Activated CD4-positive, alpha-beta T cell treated with anti-CD3 and anti-CD28 coated beads, Interleukin-2, amount 10 ng/mL, durations not matched to agents 7 days and 5 days (primary cell): ENCODE measurements around the gene DUSP7. TPM values are rescaled to one million over a fixed set of nuclear protein-coding genes. Genes with fewer than 3 reads are reported as not detected.

ENCODE experiments used
- CTCF ChIA-PET: fragments of 350-600 bp; sonication (Branson Sonifier 250); formaldehyde crosslinking; loops from one replicate; lab custom pipeline; 2021; ENCODE audit warnings: antibody characterized with exemption; lab: Charles Lee
- POLR2A ChIA-PET: fragments of 350-600 bp; sonication (Branson Sonifier 250); formaldehyde crosslinking; loops from one replicate; lab custom pipeline; 2021; ENCODE audit warnings: antibody characterized with exemption; lab: Charles Lee
- DNase-seq: peaks from one replicate; pipeline ENCODE4 v3.0.0-alpha.2; 2020
- H3K27ac Mint-ChIP-seq: one replicate; pipeline ENCODE4 v1.8.0; 2021; ENCODE audit warnings: mild to moderate bottlenecking, moderate library complexity, mixed read lengths
- H3K27me3 Mint-ChIP-seq: one replicate; pipeline ENCODE4 v1.8.0; 2021; ENCODE audit warnings: mixed read lengths
- H3K36me3 Mint-ChIP-seq: one replicate; pipeline ENCODE4 v1.8.0; 2021; ENCODE audit warnings: low read depth, mixed read lengths
- H3K4me1 Mint-ChIP-seq: one replicate; pipeline ENCODE4 v1.8.0; 2021; ENCODE audit warnings: mixed read lengths
- H3K4me3 Mint-ChIP-seq: one replicate; pipeline ENCODE4 v1.8.0; 2021; ENCODE audit warnings: mild to moderate bottlenecking, moderate library complexity, mixed read lengths
- H3K9me3 Mint-ChIP-seq: one replicate; pipeline ENCODE4 v1.8.0; 2021; ENCODE audit warnings: mixed read lengths
- total RNA-seq, 2 experiments: library from RNA; stranded (reverse); gene quantifications; one replicate each; pipeline ENCODE4 v1.2.3, GENCODE V29; 2021

The DUSP7 gene
- total RNA-seq, 2 experiments from 2014 or later = 38.3 to 42.0 TPM

DNA sequence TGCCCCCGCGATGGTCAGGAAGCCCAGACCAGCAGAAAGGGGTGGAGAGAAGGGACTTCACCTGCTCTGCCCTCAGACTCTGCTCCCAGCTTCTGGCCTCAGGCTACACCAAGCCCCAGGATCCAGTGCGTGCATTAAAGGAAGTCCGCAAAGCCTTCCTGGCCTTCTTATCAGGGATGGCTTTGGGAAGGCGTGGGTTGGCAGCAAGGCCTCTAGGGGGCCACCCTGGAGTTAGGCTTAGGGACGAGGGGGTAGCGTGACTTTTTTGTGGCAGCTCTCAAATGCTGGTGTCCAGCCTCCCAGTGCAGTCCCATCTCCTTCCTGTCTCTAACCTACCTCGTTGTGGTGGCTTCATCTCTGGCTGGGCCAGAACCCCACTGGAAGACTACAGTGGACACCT lies 41.8 kb downstream of the DUSP7 start:
- no peaks in the 10 kb centered on the region for H3K36me3 Mint-ChIP-seq
- ChIA-PET CTCF (interaction anchor here (0.8 to 2.1 kb wide), 3 partner anchors 32 to 107 kb away, joined by 3 to 6 read pairs (median 3); no protein-coding TSS in a partner anchor), POLR2A (no interaction called here)
- peaks cover 3% of the 10 kb centered on the region for H3K27me3 Mint-ChIP-seq
- H3K4me1 Mint-ChIP-seq = no peaks in the 10 kb centered on the region
- DNase-seq = no peak
- no peak overlapping the region for H3K4me3 Mint-ChIP-seq
- no peaks in the 10 kb centered on the region for H3K9me3 Mint-ChIP-seq
- H3K27ac Mint-ChIP-seq = no peak overlapping the region

DNA sequence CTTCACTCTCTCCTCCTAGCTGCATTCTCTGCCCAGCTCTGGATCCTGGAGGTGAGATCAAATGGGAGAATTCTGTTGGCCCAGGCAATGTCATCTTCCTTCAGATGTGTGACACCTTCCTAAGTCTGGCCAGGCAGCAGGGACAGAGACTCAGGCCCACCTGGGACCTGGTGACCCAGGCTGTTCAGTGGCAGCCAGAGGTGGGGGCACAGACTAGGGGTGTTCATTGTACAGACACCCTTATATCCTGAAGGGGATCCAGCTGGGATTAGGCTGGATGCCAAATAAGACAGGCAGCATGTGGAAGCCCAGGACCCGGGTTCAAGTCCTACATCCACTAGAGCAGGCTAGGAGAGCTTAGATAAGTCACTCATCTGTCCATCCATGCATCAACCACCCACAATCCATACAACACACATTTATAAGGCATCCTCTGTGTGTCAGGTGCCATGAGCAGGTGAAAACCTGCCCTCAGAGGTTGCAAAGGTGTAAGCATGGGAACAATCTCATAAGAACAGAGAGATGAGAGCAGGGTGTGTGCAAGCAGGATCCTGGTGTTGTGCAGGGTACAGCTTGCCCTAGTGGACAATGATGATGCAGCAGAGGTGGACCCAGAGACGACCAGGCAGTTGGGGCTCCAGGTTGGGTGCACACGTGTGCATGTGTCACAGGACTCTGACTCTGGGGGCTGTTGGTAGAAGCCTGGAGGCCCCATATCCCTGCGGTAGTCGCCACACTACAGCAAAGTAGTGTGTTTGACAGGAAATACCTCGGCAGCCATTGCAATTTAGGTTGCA lies 42.4 kb downstream of the DUSP7 start:
- ChIA-PET CTCF (interaction anchor here (0.8 to 2.4 kb wide), 6 partner anchors 12 to 108 kb away, joined by 3 to 6 read pairs (median 3); no protein-coding TSS in a partner anchor), POLR2A (no interaction called here)
- peaks cover 3% of the 10 kb centered on the region for H3K27me3 Mint-ChIP-seq
- no peaks in the 10 kb centered on the region for H3K9me3 Mint-ChIP-seq
- no peak overlapping the region for H3K4me3 Mint-ChIP-seq
- no peak for DNase-seq
- H3K36me3 Mint-ChIP-seq = no peaks in the 10 kb centered on the region
- H3K27ac Mint-ChIP-seq = no peak overlapping the region
- H3K4me1 Mint-ChIP-seq = no peaks in the 10 kb centered on the region

DNA sequence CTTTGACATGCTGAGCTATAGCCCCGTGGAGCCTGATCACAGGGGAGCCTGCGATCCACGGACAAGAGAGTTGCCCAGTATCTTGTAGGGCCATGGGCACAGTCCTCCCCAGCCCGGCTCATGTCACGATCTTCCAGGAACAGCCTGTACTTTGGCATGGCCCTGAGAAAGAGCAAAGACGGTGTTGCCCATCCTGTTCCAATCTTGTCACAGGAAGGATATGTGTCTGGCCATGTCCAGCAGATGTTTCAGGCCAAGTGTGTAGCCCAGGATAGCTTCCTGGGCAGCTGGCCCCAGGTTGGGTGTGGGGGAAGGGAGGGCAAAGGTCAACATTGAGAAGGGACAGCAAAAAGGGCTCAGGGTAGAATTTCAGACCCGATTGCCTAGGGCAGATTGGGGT lies 43.7 kb downstream of the DUSP7 start:
- Mint-ChIP-seq H3K36me3 (no peaks in the 10 kb centered on the region), H3K9me3 (no peaks in the 10 kb centered on the region), H3K27me3 (peaks cover 3% of the 10 kb centered on the region), H3K4me1 (no peaks in the 10 kb centered on the region), H3K27ac (no peak overlapping the region), H3K4me3 (no peak overlapping the region)
- CTCF ChIA-PET = interaction anchor here (0.6 to 2.4 kb wide), 5 partner anchors 11 to 93 kb away, joined by 3 to 6 read pairs (median 3); partner anchors contain the start of gene DUSP7
- DNase-seq = no peak
- POLR2A ChIA-PET = no interaction called here

DNA sequence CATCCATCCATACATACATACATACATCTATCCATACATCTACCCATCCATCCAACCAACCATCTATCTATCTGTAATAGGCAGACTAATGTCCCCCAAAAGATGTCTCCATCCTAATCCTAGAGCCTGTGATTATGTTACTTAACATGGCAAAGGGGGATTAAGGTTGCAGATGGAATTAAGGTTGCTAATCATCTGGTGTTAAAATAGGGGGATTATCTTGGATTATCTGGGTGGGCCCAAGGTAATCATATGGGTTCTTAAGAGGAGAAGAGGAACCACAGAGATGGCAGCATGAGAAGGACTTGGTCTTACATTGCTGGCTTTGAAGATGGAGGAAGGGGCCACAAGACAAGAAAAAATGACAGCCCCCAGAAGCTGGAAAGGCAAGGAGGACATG lies 45.9 kb downstream of the DUSP7 start:
- ChIA-PET POLR2A (no interaction called here), CTCF (no interaction called here)
- H3K4me3 Mint-ChIP-seq = no peak overlapping the region
- peaks cover 9% of the 10 kb centered on the region for H3K4me1 Mint-ChIP-seq
- H3K36me3 Mint-ChIP-seq = no peaks in the 10 kb centered on the region
- peaks cover 3% of the 10 kb centered on the region for H3K27me3 Mint-ChIP-seq
- H3K27ac Mint-ChIP-seq = no peak overlapping the region
- DNase-seq = no peak
- H3K9me3 Mint-ChIP-seq = no peaks in the 10 kb centered on the region

DNA sequence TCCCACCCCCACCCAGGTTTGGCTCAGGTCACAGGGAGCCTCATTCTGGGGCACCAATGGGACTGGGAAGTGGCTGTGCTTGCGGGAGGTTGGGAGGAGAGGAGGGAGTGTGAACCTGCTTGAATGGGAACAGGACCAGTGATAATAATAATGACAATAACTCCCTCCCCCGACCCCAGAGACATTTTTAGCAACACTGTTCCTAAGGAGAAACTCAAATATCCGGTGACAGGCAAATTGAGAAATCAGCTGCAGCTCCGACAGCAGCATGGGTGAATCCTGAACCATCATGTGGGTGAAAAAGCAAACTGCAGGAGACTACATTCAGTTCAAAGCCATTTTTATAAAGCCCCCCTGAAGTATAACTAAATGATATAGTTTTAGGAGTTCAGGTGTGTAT lies 49.1 kb downstream of the DUSP7 start:
- peaks cover 11% of the 10 kb centered on the region for H3K4me1 Mint-ChIP-seq
- H3K4me3 Mint-ChIP-seq = no peak overlapping the region
- POLR2A ChIA-PET = no interaction called here
- H3K9me3 Mint-ChIP-seq = no peaks in the 10 kb centered on the region
- peaks cover 3% of the 10 kb centered on the region for H3K27me3 Mint-ChIP-seq
- CTCF ChIA-PET = interaction anchor here (0.6 kb wide), 2 partner anchors 272 to 424 kb away, joined by 3 to 4 read pairs; no protein-coding TSS in a partner anchor
- H3K36me3 Mint-ChIP-seq = no peaks in the 10 kb centered on the region
- no peak for DNase-seq
- H3K27ac Mint-ChIP-seq = no peak overlapping the region

DNA sequence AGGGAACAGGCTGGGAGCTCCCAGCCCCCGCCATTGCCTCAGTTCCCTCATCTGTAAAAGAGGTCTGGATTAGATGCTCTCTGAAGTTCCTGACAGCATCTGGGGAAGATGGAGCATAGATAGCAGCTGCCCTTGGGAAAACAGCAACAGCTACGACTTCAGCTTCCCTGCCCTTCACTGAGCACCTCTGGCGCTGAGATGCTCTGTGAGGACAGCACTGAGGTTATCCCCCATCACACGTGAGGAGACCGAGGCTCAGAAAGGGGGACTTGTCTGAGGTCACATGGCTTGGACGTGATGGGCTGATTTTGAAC lies 49.6 kb downstream of the DUSP7 start:
- peaks cover 14% of the 10 kb centered on the region for H3K4me1 Mint-ChIP-seq
- H3K36me3 Mint-ChIP-seq = no peaks in the 10 kb centered on the region
- CTCF ChIA-PET = no interaction called here
- no peak overlapping the region for H3K27ac Mint-ChIP-seq
- H3K9me3 Mint-ChIP-seq = no peaks in the 10 kb centered on the region
- H3K27me3 Mint-ChIP-seq = peaks cover 3% of the 10 kb centered on the region
- DNase-seq = no peak
- POLR2A ChIA-PET = no interaction called here
- no peak overlapping the region for H3K4me3 Mint-ChIP-seq

DNA sequence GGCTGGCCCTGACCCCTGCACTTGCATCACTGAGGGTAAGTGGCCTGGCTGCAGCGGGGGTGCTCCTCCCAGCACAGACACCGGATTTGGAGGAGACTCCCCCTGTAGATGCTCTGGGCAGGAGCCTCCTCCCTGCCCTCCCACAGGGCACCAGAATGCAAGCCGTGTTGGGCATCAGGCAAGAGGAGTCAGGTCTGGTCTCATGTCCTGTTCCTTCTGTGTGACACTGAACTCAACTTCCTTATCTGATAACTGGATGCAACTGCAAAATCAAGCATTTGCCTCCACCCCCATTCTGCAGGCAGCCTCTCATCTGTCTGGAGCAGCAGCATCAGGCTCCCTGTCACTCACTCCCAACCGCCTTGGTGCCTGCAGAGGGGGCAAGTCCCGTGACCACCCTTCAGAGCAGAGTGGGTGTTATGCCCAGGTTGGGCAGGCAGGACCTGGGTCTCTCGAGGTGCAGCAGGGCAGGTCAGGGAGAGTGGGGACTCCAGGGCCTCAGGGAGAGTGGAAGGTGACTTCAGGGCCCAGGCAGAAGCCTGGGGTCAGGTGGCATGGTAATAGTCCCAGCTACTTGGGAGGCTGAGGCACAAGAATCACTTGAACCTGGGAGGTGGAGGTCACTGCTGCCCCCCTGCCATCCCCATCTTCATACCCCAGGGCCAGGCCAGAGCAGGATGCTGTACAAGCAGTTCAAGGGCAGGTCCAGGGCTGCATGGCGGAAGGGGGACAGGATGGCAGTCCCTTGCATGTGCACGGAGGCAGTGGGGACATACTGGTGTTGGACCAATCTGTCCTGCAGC lies 50.2 kb downstream of the DUSP7 start:
- POLR2A ChIA-PET = no interaction called here
- no peak for DNase-seq
- peaks cover 3% of the 10 kb centered on the region for H3K27me3 Mint-ChIP-seq
- H3K9me3 Mint-ChIP-seq = no peaks in the 10 kb centered on the region
- H3K36me3 Mint-ChIP-seq = no peaks in the 10 kb centered on the region
- CTCF ChIA-PET = no interaction called here
- no peak overlapping the region for H3K4me3 Mint-ChIP-seq
- H3K4me1 Mint-ChIP-seq = peaks cover 18% of the 10 kb centered on the region
- peak overlapping the region; percentile 19 for H3K27ac Mint-ChIP-seq

DNA sequence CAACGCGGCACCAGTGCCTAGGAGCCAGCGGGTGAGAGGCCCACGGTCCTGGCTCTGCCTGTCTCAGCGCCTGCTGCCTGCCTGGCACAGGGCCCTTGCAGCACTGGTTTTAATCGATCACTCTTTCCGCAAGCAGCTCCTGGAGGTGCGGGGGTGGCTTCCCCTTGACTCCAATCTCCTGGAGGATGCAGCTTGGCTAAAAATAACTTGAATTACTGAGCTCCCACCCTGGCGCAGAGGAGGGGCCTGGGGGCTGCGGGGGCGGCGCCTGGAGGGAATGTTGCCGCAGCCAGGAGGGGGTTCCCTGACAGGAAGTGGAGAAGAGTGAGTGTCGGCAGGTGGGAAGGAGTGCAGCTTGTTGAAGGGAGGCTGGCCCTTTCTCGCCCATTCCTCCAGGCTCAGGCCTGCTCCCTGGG lies 50.8 kb downstream of the DUSP7 start:
- no peak for DNase-seq
- Mint-ChIP-seq H3K4me3 (no peak overlapping the region), H3K9me3 (no peaks in the 10 kb centered on the region), H3K27ac (no peak overlapping the region), H3K36me3 (no peaks in the 10 kb centered on the region), H3K27me3 (peaks cover 3% of the 10 kb centered on the region), H3K4me1 (peaks cover 18% of the 10 kb centered on the region)
- CTCF ChIA-PET = no interaction called here
- POLR2A ChIA-PET = no interaction called here

DNA sequence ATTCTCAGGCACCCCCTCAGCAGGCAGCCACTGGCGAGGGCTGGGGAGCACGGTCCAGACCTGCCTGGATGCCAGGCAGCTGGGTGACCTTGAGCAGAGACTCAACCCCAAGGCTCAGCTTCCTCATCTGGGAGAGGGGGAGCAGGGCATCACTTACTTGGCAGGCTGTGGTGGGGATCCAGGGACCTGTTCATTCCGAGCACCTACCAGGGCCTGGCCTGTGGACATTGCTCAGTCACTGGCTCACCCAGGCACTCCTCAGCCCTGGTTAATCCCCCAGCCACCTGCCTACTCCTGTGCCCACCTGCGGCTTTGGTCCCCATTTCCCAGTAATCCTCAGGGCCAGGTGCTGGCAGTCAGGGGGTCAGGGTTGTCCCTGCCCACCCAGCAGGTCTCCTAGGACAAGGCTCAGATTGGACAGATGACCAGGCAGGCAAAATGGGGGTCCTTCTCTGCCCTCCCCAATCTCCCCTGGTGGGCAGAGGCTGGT lies 51.4 kb downstream of the DUSP7 start:
- ChIA-PET POLR2A (no interaction called here), CTCF (interaction anchor here (0.6 to 1.3 kb wide), 4 partner anchors 20 to 89 kb away, joined by 3 read pairs; no protein-coding TSS in a partner anchor)
- Mint-ChIP-seq H3K4me3 (no peak overlapping the region), H3K9me3 (no peaks in the 10 kb centered on the region), H3K27me3 (no peaks in the 10 kb centered on the region), H3K4me1 (peaks cover 21% of the 10 kb centered on the region), H3K36me3 (no peaks in the 10 kb centered on the region), H3K27ac (no peak overlapping the region)
- no peak for DNase-seq

DNA sequence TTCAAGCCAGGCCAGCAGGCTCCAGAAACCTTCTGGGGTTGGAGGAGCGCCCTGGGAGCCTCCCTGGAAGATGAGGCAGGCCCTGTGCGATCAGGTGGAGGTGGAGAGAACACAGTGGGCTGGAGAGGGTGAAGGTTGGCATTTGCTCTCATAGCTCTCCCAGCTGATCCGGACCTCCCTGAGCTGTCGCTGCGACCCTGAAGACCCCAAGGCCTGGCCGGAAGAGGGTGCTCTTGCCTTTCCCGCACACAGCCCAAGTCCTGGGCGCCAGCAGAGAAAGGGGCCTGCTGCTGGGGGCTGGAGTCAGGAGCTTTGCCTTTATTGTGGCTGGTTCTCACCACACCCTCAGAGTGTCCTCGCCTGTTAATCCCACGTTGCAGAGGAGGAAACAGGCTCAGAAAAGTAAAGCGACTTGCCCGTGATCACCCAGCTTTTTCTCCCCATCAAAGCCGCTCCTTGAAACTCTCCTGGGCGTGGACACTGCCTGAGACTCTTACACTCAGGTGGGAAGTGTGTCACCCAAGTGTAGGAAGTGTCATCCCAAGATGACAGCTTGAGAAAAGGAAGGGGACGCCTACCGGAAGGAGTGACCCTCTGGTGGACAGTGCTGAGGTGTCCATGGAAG lies 52.1 kb downstream of the DUSP7 start:
- H3K36me3 Mint-ChIP-seq = no peaks in the 10 kb centered on the region
- H3K9me3 Mint-ChIP-seq = no peaks in the 10 kb centered on the region
- DNase-seq = no peak
- H3K4me3 Mint-ChIP-seq = no peak overlapping the region
- ChIA-PET CTCF (interaction anchor here (0.5 to 1.3 kb wide), 10 partner anchors 21 to 357 kb away, joined by 3 to 5 read pairs (median 3); no protein-coding TSS in a partner anchor), POLR2A (no interaction called here)
- H3K4me1 Mint-ChIP-seq = peaks cover 21% of the 10 kb centered on the region
- H3K27me3 Mint-ChIP-seq = no peaks in the 10 kb centered on the region
- no peak overlapping the region for H3K27ac Mint-ChIP-seq

DNA sequence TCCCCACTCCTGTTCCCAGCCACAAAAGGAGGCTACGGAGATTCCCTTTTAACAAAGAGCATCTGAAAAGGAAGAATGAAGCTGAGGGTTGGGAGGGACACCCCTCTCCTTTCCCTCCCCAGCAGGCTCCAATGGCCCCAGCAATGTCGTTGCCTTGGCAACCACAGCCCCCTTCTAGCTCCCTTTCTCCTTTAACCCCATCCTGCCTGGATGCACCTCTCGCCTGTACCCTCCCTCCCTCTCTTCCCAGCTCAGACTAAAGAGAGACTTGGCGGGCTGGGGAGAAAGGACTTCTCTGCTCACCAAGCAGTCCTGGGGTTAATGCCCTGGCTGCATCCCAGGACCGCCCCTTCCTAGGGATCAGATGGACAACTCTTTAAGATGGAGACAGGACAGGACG lies 53.6 kb downstream of the DUSP7 start:
- Mint-ChIP-seq H3K9me3 (no peaks in the 10 kb centered on the region), H3K4me1 (peaks cover 21% of the 10 kb centered on the region), H3K4me3 (no peak overlapping the region), H3K27ac (no peak overlapping the region), H3K36me3 (no peaks in the 10 kb centered on the region), H3K27me3 (peaks cover 2% of the 10 kb centered on the region)
- DNase-seq = no peak
- ChIA-PET POLR2A (no interaction called here), CTCF (interaction anchor here (1.0 to 3.3 kb wide), 8 partner anchors 10 to 501 kb away, joined by 3 to 17 read pairs (median 5); partner anchors contain the start of genes ACY1, DUSP7, PARP3 and RRP9)

DNA sequence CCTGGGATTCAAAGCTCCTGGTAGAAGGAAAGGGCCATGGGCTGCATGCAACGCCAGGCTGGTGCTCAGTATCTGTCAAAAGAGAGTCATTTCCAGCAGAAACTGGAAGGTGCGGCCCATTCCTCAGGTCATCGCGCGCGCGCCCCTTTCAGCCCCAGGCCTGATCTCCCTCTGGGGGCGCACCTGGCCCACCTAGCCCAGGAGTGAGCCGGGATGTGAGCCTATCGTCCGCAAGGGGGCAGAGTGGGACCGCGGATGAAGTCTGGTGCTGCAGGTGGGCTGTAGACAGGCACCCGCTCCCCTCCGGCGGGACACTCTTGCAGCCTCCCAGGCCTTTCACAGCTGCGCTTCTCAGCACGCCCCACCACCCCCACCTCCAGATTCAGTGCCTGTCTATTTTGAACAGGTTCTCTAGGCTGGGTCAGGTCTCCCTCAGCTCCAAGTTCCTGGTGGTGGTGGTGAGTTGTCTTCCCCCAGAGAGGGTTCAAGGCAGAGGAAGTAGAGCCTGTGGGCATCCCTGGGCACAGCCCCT lies 54.9 kb downstream of the DUSP7 start:
- Mint-ChIP-seq H3K27ac (peak overlapping the region; percentile 50), H3K9me3 (no peaks in the 10 kb centered on the region), H3K4me3 (no peak overlapping the region), H3K27me3 (peaks cover 10% of the 10 kb centered on the region), H3K36me3 (no peaks in the 10 kb centered on the region), H3K4me1 (peaks cover 26% of the 10 kb centered on the region)
- ChIA-PET CTCF (interaction anchor here (0.8 to 3.3 kb wide), 25 partner anchors 10 to 500 kb away, joined by 3 to 17 read pairs (median 4); partner anchors contain the start of genes ACY1, DUSP7, PARP3 and RRP9), POLR2A (interaction anchor here (0.7 kb wide), 1 partner anchor 316 kb away, joined by 8 read pairs; no protein-coding TSS in a partner anchor)
- peak; percentile 87 for DNase-seq
